ENCODE measurements around the gene CD40LG.

DNA sequence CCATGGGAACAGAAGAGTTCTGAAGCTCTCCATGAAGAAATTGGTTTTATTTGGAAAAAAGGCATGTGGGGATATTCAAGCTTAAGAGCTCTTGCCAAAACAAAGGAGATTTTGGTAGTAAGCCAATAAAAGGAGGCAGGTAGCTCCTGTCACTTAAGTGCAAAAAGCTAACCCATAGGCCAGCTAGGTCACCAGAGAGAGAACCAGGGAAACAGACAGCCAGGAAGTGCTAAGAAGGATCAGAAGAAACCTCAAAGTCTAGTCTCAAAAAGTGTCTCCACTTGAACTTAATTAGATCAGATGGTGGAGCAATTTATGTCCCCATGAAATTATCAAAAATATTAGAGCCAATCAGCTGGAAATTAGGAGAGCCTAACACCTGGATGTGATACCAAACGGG is 49.2 kb downstream of the CD40LG start:
- no peak for TF ChIP-seq POLR2A (IDR thresholded peaks at IDR 0.05)
- TF ChIP-seq, protein P1, sequence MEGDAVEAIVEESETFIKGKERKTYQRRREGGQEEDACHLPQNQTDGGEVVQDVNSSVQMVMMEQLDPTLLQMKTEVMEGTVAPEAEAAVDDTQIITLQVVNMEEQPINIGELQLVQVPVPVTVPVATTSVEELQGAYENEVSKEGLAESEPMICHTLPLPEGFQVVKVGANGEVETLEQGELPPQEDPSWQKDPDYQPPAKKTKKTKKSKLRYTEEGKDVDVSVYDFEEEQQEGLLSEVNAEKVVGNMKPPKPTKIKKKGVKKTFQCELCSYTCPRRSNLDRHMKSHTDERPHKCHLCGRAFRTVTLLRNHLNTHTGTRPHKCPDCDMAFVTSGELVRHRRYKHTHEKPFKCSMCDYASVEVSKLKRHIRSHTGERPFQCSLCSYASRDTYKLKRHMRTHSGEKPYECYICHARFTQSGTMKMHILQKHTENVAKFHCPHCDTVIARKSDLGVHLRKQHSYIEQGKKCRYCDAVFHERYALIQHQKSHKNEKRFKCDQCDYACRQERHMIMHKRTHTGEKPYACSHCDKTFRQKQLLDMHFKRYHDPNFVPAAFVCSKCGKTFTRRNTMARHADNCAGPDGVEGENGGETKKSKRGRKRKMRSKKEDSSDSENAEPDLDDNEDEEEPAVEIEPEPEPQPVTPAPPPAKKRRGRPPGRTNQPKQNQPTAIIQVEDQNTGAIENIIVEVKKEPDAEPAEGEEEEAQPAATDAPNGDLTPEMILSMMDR (IDR thresholded peaks at IDR 0.05): no peak
